GM19025 (cell line): ENCODE data around the gene XRN1.

Experiments used
- ATAC-seq: cut with Tn5 transposase; IDR thresholded peaks from one replicate; pipeline ENCODE4 v1.9.1; 2021; ENCODE audit warnings: mild to moderate bottlenecking, low read depth, moderate library complexity; ENCODE audit not compliant: unreplicated experiment

The XRN1 gene

DNA sequence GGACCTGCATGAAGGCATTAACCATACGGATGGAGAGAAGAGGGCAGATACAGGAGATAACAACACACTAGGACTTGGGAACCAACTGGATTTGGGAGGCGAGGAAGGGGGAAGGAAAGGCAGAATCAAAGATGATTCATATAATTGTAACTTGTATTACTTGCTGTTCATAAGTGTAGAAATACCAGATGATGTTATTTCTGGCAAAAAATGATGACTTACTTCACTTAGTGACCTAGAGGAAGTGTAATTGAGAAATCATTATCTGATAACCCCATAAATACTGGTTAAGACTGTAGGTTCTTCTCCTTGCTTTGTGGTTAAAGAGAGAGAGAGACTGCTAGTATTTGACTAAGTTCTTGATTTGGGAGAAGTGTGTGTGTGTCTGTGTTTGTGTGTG, 172.0 kb downstream of the XRN1 start:
- no peak for ATAC-seq

GRCh38 chr3:142274908-142275307, 172.9 kb downstream of the XRN1 start:
- ATAC-seq = no peak

DNA sequence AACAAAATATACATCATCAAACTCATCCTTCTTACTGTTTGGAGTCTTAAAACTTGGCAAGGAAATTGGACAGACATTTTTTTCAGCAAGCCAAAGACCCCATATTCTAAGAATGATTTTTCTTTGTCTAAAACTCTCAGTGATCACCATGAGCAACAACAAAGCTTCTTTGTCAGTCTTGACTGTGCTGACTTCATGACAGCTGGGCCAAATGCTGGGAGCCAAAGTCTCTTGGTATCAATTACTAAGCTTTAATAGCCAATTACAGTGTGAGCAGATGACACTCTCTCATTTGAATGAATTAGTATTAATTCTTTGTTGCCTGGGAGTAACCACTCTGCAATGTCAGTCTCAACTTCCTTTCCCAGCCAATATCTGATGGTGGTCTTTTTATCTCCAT, 174.3 kb downstream of the XRN1 start:
- no peak for ATAC-seq

DNA sequence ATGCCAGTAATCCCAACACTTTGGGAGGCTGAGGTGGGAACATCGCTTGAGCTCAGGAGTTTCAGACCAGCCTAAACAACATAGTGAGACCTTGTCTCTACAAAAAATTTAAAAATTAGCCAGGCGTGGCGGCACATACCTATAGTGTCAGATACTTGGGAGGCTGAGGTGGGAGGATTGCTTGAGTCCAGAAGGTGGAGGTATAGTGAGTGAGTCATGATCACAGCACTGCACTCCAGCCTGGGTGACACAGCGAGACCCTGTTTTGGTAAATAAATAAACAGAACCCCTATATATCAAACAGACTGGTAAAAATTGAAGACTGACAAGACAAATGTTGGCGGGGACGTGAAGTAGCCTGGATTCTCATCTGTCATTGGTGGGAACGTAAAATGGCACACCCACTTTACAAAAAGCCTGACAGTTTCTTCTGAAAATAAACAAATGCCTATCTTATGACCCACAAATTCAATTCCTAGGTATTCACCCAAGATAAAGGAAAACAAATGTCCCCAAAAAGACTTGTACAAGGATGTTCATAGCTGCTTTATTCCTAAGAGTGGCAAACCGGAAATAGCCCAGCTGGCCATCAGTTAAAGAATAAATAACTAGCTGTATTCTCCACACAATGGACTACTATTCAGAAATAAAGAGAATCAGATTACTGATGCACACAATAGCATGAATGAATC, 175.5 kb downstream of the XRN1 start:
- ATAC-seq = no peak

- ATAC-seq = no peak
Measured at GRCh38 chr3:142270407-142270806, 177.4 kb downstream of the XRN1 start.

- ATAC-seq = no peak
Measured at GRCh38 chr3:142269767-142270166, 178.1 kb downstream of the XRN1 start.

DNA sequence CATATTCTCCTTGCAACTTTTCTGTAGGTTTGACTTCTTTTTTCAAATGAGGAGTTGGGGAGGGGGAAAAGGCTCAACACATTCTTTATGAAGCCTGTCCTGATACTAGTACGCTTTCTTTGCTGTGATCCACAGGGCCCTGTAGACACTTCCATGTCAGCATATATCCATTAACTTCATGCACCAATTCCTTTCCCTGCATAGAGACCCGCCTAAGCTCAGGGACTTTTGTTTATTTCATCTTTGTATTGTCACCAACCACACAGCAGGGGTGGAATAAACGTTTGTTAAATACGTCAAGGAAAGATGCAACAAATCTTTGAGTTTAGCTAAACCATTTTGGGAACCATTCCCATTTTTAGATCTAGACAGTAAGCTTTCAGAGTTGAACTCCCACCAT, 179.4 kb downstream of the XRN1 start:
- no peak for ATAC-seq

GRCh38 chr3:142267269-142267668, 180.6 kb downstream of the XRN1 start:
- ATAC-seq = no peak

- ATAC-seq = no peak
Measured at GRCh38 chr3:142263112-142263511, 184.7 kb downstream of the XRN1 start.

GRCh38 chr3:142259359-142259758, 188.5 kb downstream of the XRN1 start:
- ATAC-seq = no peak

DNA sequence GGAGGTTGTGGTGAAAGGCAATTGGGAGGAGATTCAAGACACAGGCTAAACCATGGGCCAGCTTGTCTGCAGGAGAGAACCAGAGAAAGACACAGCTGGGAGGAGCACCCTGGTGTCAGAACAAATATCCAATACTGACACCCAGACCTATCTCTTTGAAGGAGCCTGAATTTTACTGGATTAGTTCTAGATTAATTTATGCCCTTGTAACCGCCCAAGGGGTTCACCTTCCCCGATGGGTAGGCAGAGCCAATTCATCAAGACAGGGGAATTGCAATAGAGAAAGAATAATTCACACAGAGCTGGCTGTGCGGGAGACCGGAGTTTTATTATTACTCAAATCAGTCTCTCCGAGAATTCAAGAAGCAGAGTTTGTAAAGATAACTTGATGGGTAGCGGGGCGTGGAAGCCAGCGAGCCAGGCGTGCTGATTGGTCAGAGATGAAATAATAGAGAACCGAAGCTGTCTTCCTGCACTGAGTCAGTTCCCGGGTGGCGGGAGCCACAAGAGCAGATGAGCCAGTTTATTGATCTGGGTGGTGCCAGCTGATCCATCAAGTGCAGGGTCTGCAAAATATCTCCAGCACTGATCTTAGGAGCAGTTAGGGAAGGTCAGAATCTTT, 191.0 kb downstream of the XRN1 start:
- ATAC-seq = no peak
